Measurements from ENCODE around the gene E2F3.
"Not testable (repeated sequence)": the region's sequence is repeated elsewhere in the genome, so short reads cannot be mapped to it uniquely, and the experiment has no call there.

Gene E2F3

GRCh38 chr6:20464847-20465246 lies 63.2 kb downstream of the E2F3 start:
- H4K20me1 ChIP-seq (ENCODE audit: insufficient read depth, low read length), result peaks cover 65% of the 10 kb centered on the region
- no peak overlapping the region for H3K27ac ChIP-seq (ENCODE audit: low read length)
- peaks cover 43% of the 10 kb centered on the region for H3K36me3 ChIP-seq (ENCODE audit: insufficient read depth, low read length)
- peaks cover 96% of the 10 kb centered on the region for H3K79me2 ChIP-seq (ENCODE audit: insufficient read depth, low read length)
- no peak for TF ChIP-seq CTCF (IDR thresholded peaks at IDR 0.05; ENCODE audit: borderline replicate concordance, extremely low read depth, low read length, poor library complexity, severe bottlenecking)
- no peak for TF ChIP-seq EZH2 (IDR thresholded peaks at IDR 0.05; ENCODE audit: borderline replicate concordance, low read depth, low read length, severe bottlenecking)
- no peak overlapping the region for H3K4me3 ChIP-seq (ENCODE audit: low read depth in 1 of 2, low read length in 2 of 2)
- DNase-seq (no peak), ATAC-seq (ENCODE audit: insufficient read depth, low read depth) (no peak)
- no peak overlapping the region for H3K4me2 ChIP-seq (ENCODE audit: insufficient read depth, low read length)
- H3K9me3 ChIP-seq (ENCODE audit: insufficient read depth, low read length, severe bottlenecking), result no peaks in the 10 kb centered on the region
- no peaks in the 10 kb centered on the region for H3K27me3 ChIP-seq (ENCODE audit: insufficient read depth, low read length, poor library complexity)
- H2AFZ ChIP-seq (ENCODE audit: low read depth, low read length), result no peak overlapping the region
- no peak overlapping the region for H3K9ac ChIP-seq (ENCODE audit: low read depth, low read length)
- no peaks in the 10 kb centered on the region for H3K4me1 ChIP-seq (ENCODE audit: insufficient read depth, low read length)

GRCh38 chr6:20465616-20466015 lies 63.9 kb downstream of the E2F3 start:
- DNase-seq; H3K4me2 ChIP-seq (ENCODE audit: insufficient read depth, low read length); ATAC-seq (ENCODE audit: insufficient read depth, low read depth); H3K27me3 ChIP-seq (ENCODE audit: insufficient read depth, low read length, poor library complexity); H3K4me1 ChIP-seq (ENCODE audit: insufficient read depth, low read length); H2AFZ ChIP-seq (ENCODE audit: low read depth, low read length); H3K9ac ChIP-seq (ENCODE audit: low read depth, low read length); H3K4me3 ChIP-seq (ENCODE audit: low read depth in 1 of 2, low read length in 2 of 2); H3K9me3 ChIP-seq (ENCODE audit: insufficient read depth, low read length, severe bottlenecking); H3K27ac ChIP-seq (ENCODE audit: low read length): not testable (repeated sequence)
- peaks cover 69% of the 10 kb centered on the region for H4K20me1 ChIP-seq (ENCODE audit: insufficient read depth, low read length)
- H3K79me2 ChIP-seq (ENCODE audit: insufficient read depth, low read length), result peaks cover 96% of the 10 kb centered on the region
- H3K36me3 ChIP-seq (ENCODE audit: insufficient read depth, low read length), result peaks cover 37% of the 10 kb centered on the region

- peaks cover 42% of the 10 kb centered on the region for H3K36me3 ChIP-seq (ENCODE audit: insufficient read depth, low read length)
- no peak overlapping the region for H3K4me2 ChIP-seq (ENCODE audit: insufficient read depth, low read length)
- ATAC-seq (ENCODE audit: insufficient read depth, low read depth), result no peak
- H3K27ac ChIP-seq (ENCODE audit: low read length), result no peak overlapping the region
- TF ChIP-seq CTCF (IDR thresholded peaks at IDR 0.05; ENCODE audit: borderline replicate concordance, extremely low read depth, low read length, poor library complexity, severe bottlenecking) (no peak), EZH2 (IDR thresholded peaks at IDR 0.05; ENCODE audit: borderline replicate concordance, low read depth, low read length, severe bottlenecking) (no peak)
- H3K79me2 ChIP-seq (ENCODE audit: insufficient read depth, low read length), result peaks cover 96% of the 10 kb centered on the region
- no peaks in the 10 kb centered on the region for H3K9me3 ChIP-seq (ENCODE audit: insufficient read depth, low read length, severe bottlenecking)
- no peaks in the 10 kb centered on the region for H3K27me3 ChIP-seq (ENCODE audit: insufficient read depth, low read length, poor library complexity)
- no peak overlapping the region for H3K4me3 ChIP-seq (ENCODE audit: low read depth in 1 of 2, low read length in 2 of 2)
- no peak for DNase-seq
- no peaks in the 10 kb centered on the region for H3K4me1 ChIP-seq (ENCODE audit: insufficient read depth, low read length)
- H3K9ac ChIP-seq (ENCODE audit: low read depth, low read length), result no peak overlapping the region
- no peak overlapping the region for H2AFZ ChIP-seq (ENCODE audit: low read depth, low read length)
- peaks cover 65% of the 10 kb centered on the region for H4K20me1 ChIP-seq (ENCODE audit: insufficient read depth, low read length)
Observed at GRCh38 chr6:20467437-20467836, 65.8 kb downstream of the E2F3 start.

- Histone ChIP-seq H2AFZ (ENCODE audit: low read depth, low read length) (no peak overlapping the region), H3K27me3 (ENCODE audit: insufficient read depth, low read length, poor library complexity) (no peaks in the 10 kb centered on the region), H3K36me3 (ENCODE audit: insufficient read depth, low read length) (peaks cover 42% of the 10 kb centered on the region), H3K4me1 (ENCODE audit: insufficient read depth, low read length) (no peaks in the 10 kb centered on the region), H3K27ac (ENCODE audit: low read length) (no peak overlapping the region), H3K9me3 (ENCODE audit: insufficient read depth, low read length, severe bottlenecking) (no peaks in the 10 kb centered on the region), H3K4me2 (ENCODE audit: insufficient read depth, low read length) (no peak overlapping the region), H3K9ac (ENCODE audit: low read depth, low read length) (no peak overlapping the region), H3K79me2 (ENCODE audit: insufficient read depth, low read length) (peaks cover 96% of the 10 kb centered on the region), H3K4me3 (ENCODE audit: low read depth in 1 of 2, low read length in 2 of 2) (no peak overlapping the region), H4K20me1 (ENCODE audit: insufficient read depth, low read length) (peaks cover 64% of the 10 kb centered on the region)
- DNase-seq (no peak), ATAC-seq (ENCODE audit: insufficient read depth, low read depth) (no peak)
- TF ChIP-seq CTCF (IDR thresholded peaks at IDR 0.05; ENCODE audit: borderline replicate concordance, extremely low read depth, low read length, poor library complexity, severe bottlenecking), result no peak
- no peak for TF ChIP-seq EZH2 (IDR thresholded peaks at IDR 0.05; ENCODE audit: borderline replicate concordance, low read depth, low read length, severe bottlenecking)
Observed at GRCh38 chr6:20468209-20468608, 66.5 kb downstream of the E2F3 start.

Data from DND-41 (cell line).